GM19397 (cell line): ENCODE results near the gene TEX14.

Experiments used
- ATAC-seq: cut with Tn5 transposase; IDR thresholded peaks from one replicate; pipeline ENCODE4 v1.9.1; 2021; ENCODE audit warnings: mild to moderate bottlenecking, moderate library complexity; ENCODE audit not compliant: unreplicated experiment

TEX14 gene

GRCh38 chr17:58528443-58528842 lies 163.4 kb downstream of the TEX14 start:
- ATAC-seq, result no peak

GRCh38 chr17:58527949-58528348 lies 163.9 kb downstream of the TEX14 start:
- no peak for ATAC-seq

- ATAC-seq, result no peak
These were observed 164.5 kb downstream of the TEX14 start for GRCh38 chr17:58527306-58527705.

- ATAC-seq, result no peak
These were observed 166.6 kb downstream of the TEX14 start for GRCh38 chr17:58525239-58525638.

- ATAC-seq, result no peak
These were observed 170.2 kb downstream of the TEX14 start for GRCh38 chr17:58521680-58522079.

- ATAC-seq, result no peak
These were observed 170.9 kb downstream of the TEX14 start for GRCh38 chr17:58520843-58521430.

- peak; percentile 84 for ATAC-seq
These were observed 173.8 kb downstream of the TEX14 start for GRCh38 chr17:58517928-58518609.

- no peak for ATAC-seq
These were observed 174.4 kb downstream of the TEX14 start for GRCh38 chr17:58517378-58517927.

- no peak for ATAC-seq
These were observed 175.0 kb downstream of the TEX14 start for GRCh38 chr17:58516644-58517377.

- ATAC-seq, result no peak
These were observed 176.6 kb downstream of the TEX14 start for GRCh38 chr17:58515286-58515685.

- ATAC-seq, result no peak
These were observed 177.1 kb downstream of the TEX14 start for GRCh38 chr17:58514770-58515157.

- ATAC-seq, result no peak
These were observed 177.7 kb downstream of the TEX14 start, which contains the start of gene MTMR4 for GRCh38 chr17:58513965-58514769. Gene MTMR4, minus strand, starts transcription at chr17:58514638. Its CDS starts 231 bp downstream, at chr17:58514407.

- ATAC-seq, result no peak
These were observed 178.4 kb downstream of the TEX14 start for GRCh38 chr17:58513267-58513964.

- ATAC-seq, result no peak
These were observed 181.8 kb downstream of the TEX14 start for GRCh38 chr17:58510075-58510474.

GRCh38 chr17:58508341-58509067 lies 183.3 kb downstream of the TEX14 start:
- no peak for ATAC-seq

- no peak for ATAC-seq
These were observed 184.7 kb downstream of the TEX14 start for GRCh38 chr17:58507123-58507634.
